Stomach (tissue), 9 donors: ENCODE measurements around the gene SEC62. TPM values are rescaled to one million over a fixed set of nuclear protein-coding genes. Genes with fewer than 3 reads are reported as not detected.

Experiments
- DNase-seq, 2 donors: peaks; one replicate each; pipeline versions ENCODE4 v3.0.0 to v3.0.0-alpha.2; 2013 to 2019
- H3K27ac ChIP-seq, 5 donors: fragments of 200-600 bp in 4 of 5; sonication (generic) in 4 of 5; one replicate each; pipeline ENCODE4 v1.5.1; 2013 to 2019; ENCODE audit warnings: mild to moderate bottlenecking in 1 of 5, moderate library complexity in 1 of 5
- H3K27me3 ChIP-seq, 3 donors: fragments of 200-600 bp; sonication (generic); one replicate each; pipeline ENCODE4 v1.5.1; 2017 to 2019; ENCODE audit warnings: mixed run types in 1 of 3
- H3K36me3 ChIP-seq, 4 donors: fragments of 200-600 bp; sonication (generic); 1 replicate in 3 of 4; 2 replicates in 1 of 4; pipeline ENCODE4 v1.5.1; 2016 to 2019
- H3K4me1 ChIP-seq, 4 donors: fragments of 200-600 bp; sonication (generic); one replicate each; pipeline ENCODE4 v1.5.1; 2016 to 2019
- H3K4me3 ChIP-seq, 4 donors: fragments of 200-600 bp; sonication (generic) in 3 of 4; one replicate each; pipeline ENCODE4 v1.5.1; 2016 to 2019; ENCODE audit warnings: mild to moderate bottlenecking in 1 of 4
- H3K9me3 ChIP-seq, 4 donors: fragments of 200-600 bp; sonication (generic); one replicate each; pipeline ENCODE4 v1.5.1; 2016 to 2019
- CTCF ChIP-seq, 7 experiments: fragments of 450-650 bp in 4 of 7; fragments of 200-600 bp in 3 of 7; sonication (generic) in 3 of 7; IDR thresholded peaks; one replicate each; pipeline ENCODE4 v1.5.1; 2016 to 2019; ENCODE audit warnings: antibody characterized with exemption in 7 of 7, control low read depth in 2 of 7, mild to moderate bottlenecking in 1 of 7
- EP300 ChIP-seq: sonication (generic); formaldehyde crosslinking; IDR thresholded peaks from one replicate; pipeline ENCODE4 v1.6.1; 2017; ENCODE audit warnings: antibody characterized with exemption
- POLR2A ChIP-seq, 4 donors: fragments of 450-650 bp; IDR thresholded peaks; one replicate each; pipeline ENCODE4 v1.6.1; 2016; ENCODE audit warnings: antibody characterized with exemption in 4 of 4, control low read depth in 2 of 4, mild to moderate bottlenecking in 1 of 4, moderate library complexity in 1 of 4
- POLR2AphosphoS5 ChIP-seq, 3 donors: sonication (generic); formaldehyde crosslinking; IDR thresholded peaks; one replicate each; pipeline ENCODE4 v1.6.1; 2016; ENCODE audit warnings: antibody characterized with exemption in 3 of 3
- WGBS, 5 donors: extraction: QIAGEN DNeasy Blood & Tissue Kit in 3 of 5; methylation state at CpG; one replicate each; pipeline versions ENCODE4 v1.1.5 to v1.1.7; 2013 to 2018; 5-methylcytosine and 5-hydroxymethylcytosine counted together
- intact Hi-C: fragments of 100-400 bp; cut with DNase I; formaldehyde crosslinking; loops from one replicate; pipeline ENCODE4 v1.15.1; 2023; ENCODE audit warnings: low total_unique reads
- polyA plus RNA-seq, 3 donors: library from polyadenylated mRNA; stranded (reverse); fragments of 200-250 nt; gene quantifications; one replicate each; pipeline ENCODE4 v1.2.3, GENCODE V29; 2013
- total RNA-seq, 5 donors: library from RNA; depleted of rRNA; stranded (reverse); fragments of >200 nt; gene quantifications; one replicate each; pipeline versions ENCODE4 v1.1.0 to v1.2.3, GENCODE V29; 2014 to 2016
- donor health status: healthy with polysubstance abuse.
- donor health status: Bipolar disorder and iron deficiency.
- donor health status: healthy.

Gene SEC62
- total and polyA plus RNA-seq, 8 donors: 12.1 to 239 (median 51.1) TPM

- no peak for TF ChIP-seq CTCF (IDR thresholded peaks at IDR 0.05)
- peak in 1 of 3 donors; percentile 17 for TF ChIP-seq POLR2AphosphoS5 (IDR thresholded peaks at IDR 0.05)
- TF ChIP-seq EP300: no peak
- no peak for TF ChIP-seq POLR2A (IDR thresholded peaks at IDR 0.05)
- Histone ChIP-seq H3K4me1 (peaks cover 5 to 54% (median 46%) of the 10 kb centered on the region in 4 donors), H3K9me3 (no peaks in the 10 kb centered on the region), H3K36me3 (no peaks in the 10 kb centered on the region), H3K27ac (peak overlapping the region; percentile 77 to 96 (median 82)), H3K27me3 (no peaks in the 10 kb centered on the region), H3K4me3 (peak overlapping the region in 1 of 4 donors; percentile 9)
- WGBS, 5 donors: 32 to 44% (median 39%) methylated on average over 8 of the region's 8 CpGs
- DNase-seq: peak in 1 of 2 donors; percentile 58
- intact Hi-C loops: no loop called here
Observed at GRCh38 chr3:170044795-170045244, 78.2 kb downstream of the SEC62 start.

- peak overlapping the region; percentile 77 to 96 (median 82) for H3K27ac ChIP-seq
- H3K4me3 ChIP-seq: peak overlapping the region in 1 of 4 donors; percentile 19
- intact Hi-C loops: no loop called here
- no peaks in the 10 kb centered on the region for H3K27me3 ChIP-seq
- no peaks in the 10 kb centered on the region for H3K36me3 ChIP-seq
- TF ChIP-seq POLR2A (IDR thresholded peaks at IDR 0.05) (no peak), POLR2AphosphoS5 (IDR thresholded peaks at IDR 0.05) (peak in 1 of 3 donors; percentile 41)
- WGBS, 5 donors: 28 to 48% (median 38%) methylated on average over 4 to 5 of the region's 5 CpGs
- peaks cover 5 to 55% (median 36%) of the 10 kb centered on the region in 4 donors for H3K4me1 ChIP-seq
- no peaks in the 10 kb centered on the region for H3K9me3 ChIP-seq
- DNase-seq: peak in 1 of 2 donors; percentile 69
Observed at GRCh38 chr3:170046269-170047132, 79.9 kb downstream of the SEC62 start.

- no peaks in the 10 kb centered on the region for H3K36me3 ChIP-seq
- no peak for DNase-seq
- 27 to 66% (median 50%) methylated on average over 3 of the region's 3 CpGs for WGBS, 5 donors
- peaks cover 5 to 55% (median 36%) of the 10 kb centered on the region in 4 donors for H3K4me1 ChIP-seq
- no peaks in the 10 kb centered on the region for H3K9me3 ChIP-seq
- TF ChIP-seq EP300 (no peak), CTCF (IDR thresholded peaks at IDR 0.05) (no peak), POLR2A (IDR thresholded peaks at IDR 0.05) (no peak), POLR2AphosphoS5 (IDR thresholded peaks at IDR 0.05) (no peak)
- H3K27me3 ChIP-seq: no peaks in the 10 kb centered on the region
- peak overlapping the region; percentile 77 to 95 (median 82) for H3K27ac ChIP-seq
- intact Hi-C loops: no loop called here
- H3K4me3 ChIP-seq: no peak overlapping the region
Observed at GRCh38 chr3:170047133-170047404, 80.5 kb downstream of the SEC62 start.

Other genes with a start within 250 kb of the SEC62 start
- 100 to 1,000 TPM; 107 to 717 (median 249) TPM for gene TERC, start 201.7 kb upstream of the SEC62 start, total RNA-seq
- gene TERC, start 201.7 kb upstream of the SEC62 start, polyA plus RNA-seq: not detected
- 1 to 10 TPM in 2 of 5 donors, under 1 TPM in 1, not detected in 2; 0.45 to 2.2 (median 1.4) TPM for gene ACTRT3, start 197.2 kb upstream of the SEC62 start, total RNA-seq
- gene ACTRT3, start 197.2 kb upstream of the SEC62 start, polyA plus RNA-seq: 1 to 10 TPM in 2 of 3 donors, under 1 TPM in 1; 0.76 to 1.6 (median 1.1) TPM
- gene MYNN, start 193.4 kb upstream of the SEC62 start, total RNA-seq: 100 to 1,000 TPM in 1 of 5 donors, 10 to 100 TPM in 4; 11.3 to 136 (median 24.5) TPM
- 10 to 100 TPM in 1 of 3 donors, 1 to 10 TPM in 2; 6.8 to 14.8 (median 7.2) TPM for gene MYNN, start 193.4 kb upstream of the SEC62 start, polyA plus RNA-seq
- gene LRRIQ4, start 153.9 kb upstream of the SEC62 start, total RNA-seq: 1 to 10 TPM in 1 of 5 donors, not detected in 4; 4.6 TPM
- gene LRRIQ4, start 153.9 kb upstream of the SEC62 start, polyA plus RNA-seq: not detected
- 1 to 10 TPM in 1 of 5 donors, under 1 TPM in 1, not detected in 3; 0.43 to 4.2 TPM for gene LRRC34, start 153.9 kb upstream of the SEC62 start, total RNA-seq
- 1 to 10 TPM in 2 of 3 donors, under 1 TPM in 1; 0.88 to 2.1 (median 1.7) TPM for gene LRRC34, start 153.9 kb upstream of the SEC62 start, polyA plus RNA-seq
- gene LRRC31, start 96.9 kb upstream of the SEC62 start, total RNA-seq: 10 to 100 TPM in 3 of 5 donors, 1 to 10 TPM in 2; 1.8 to 35.3 (median 15.2) TPM
- gene LRRC31, start 96.9 kb upstream of the SEC62 start, polyA plus RNA-seq: 10 to 100 TPM in 1 of 3 donors, 1 to 10 TPM in 2; 2.6 to 14.2 (median 4.0) TPM
- gene SAMD7, start 55.2 kb upstream of the SEC62 start, total RNA-seq: not detected
- not detected for gene SAMD7, start 55.2 kb upstream of the SEC62 start, polyA plus RNA-seq
- gene GPR160, start 71.2 kb downstream of the SEC62 start, total RNA-seq: 10 to 100 TPM in 4 of 5 donors, under 1 TPM in 1; 0.58 to 70.1 (median 52.4) TPM
- gene GPR160, start 71.2 kb downstream of the SEC62 start, polyA plus RNA-seq: 10 to 100 TPM; 16.5 to 68.4 (median 43.8) TPM
- 100 to 1,000 TPM in 4 of 5 donors, 10 to 100 TPM in 1; 78.4 to 253 (median 111) TPM for gene PHC3, start 214.9 kb downstream of the SEC62 start, total RNA-seq
- gene PHC3, start 214.9 kb downstream of the SEC62 start, polyA plus RNA-seq: 1 to 10 TPM; 4.7 to 7.2 (median 4.7) TPM